ENCODE data around the gene SLC9A5.

Gene SLC9A5

GRCh38 chr16:67242138-67242730 is 6.5 kb upstream of the SLC9A5 start:
- H3K4me3 ChIP-seq (replicated peaks; ENCODE audit: low read depth, low read length): no peak overlapping the region
- no peak for DNase-seq (ENCODE audit: low read depth)
- TF ChIP-seq, protein P1, sequence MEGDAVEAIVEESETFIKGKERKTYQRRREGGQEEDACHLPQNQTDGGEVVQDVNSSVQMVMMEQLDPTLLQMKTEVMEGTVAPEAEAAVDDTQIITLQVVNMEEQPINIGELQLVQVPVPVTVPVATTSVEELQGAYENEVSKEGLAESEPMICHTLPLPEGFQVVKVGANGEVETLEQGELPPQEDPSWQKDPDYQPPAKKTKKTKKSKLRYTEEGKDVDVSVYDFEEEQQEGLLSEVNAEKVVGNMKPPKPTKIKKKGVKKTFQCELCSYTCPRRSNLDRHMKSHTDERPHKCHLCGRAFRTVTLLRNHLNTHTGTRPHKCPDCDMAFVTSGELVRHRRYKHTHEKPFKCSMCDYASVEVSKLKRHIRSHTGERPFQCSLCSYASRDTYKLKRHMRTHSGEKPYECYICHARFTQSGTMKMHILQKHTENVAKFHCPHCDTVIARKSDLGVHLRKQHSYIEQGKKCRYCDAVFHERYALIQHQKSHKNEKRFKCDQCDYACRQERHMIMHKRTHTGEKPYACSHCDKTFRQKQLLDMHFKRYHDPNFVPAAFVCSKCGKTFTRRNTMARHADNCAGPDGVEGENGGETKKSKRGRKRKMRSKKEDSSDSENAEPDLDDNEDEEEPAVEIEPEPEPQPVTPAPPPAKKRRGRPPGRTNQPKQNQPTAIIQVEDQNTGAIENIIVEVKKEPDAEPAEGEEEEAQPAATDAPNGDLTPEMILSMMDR (IDR thresholded peaks at IDR 0.05; ENCODE audit: low read length, missing control alignments): no peak

DNA sequence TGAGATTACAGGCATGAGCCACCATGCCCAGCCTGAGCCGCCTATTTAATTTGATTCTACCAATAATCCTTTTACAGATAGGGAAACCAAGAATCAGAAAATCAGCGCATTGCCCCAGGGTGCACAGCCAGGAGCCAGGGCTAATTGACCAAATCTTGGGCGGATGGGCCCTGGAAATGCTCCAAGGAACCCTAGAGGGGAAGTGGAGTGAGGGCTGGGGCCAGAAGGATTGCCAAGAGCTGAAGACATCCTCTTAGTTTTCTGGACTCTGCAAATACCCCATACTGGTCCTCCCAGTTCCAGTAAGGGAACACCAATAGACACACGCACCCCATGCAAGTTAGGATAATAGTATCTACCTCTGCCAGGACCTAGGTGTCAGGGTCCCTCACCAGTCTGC is 5.3 kb upstream of the SLC9A5 start:
- no peak for DNase-seq (ENCODE audit: low read depth)
- TF ChIP-seq, protein P1 (IDR thresholded peaks at IDR 0.05; ENCODE audit: low read length, missing control alignments): no peak
- H3K4me3 ChIP-seq (replicated peaks; ENCODE audit: low read depth, low read length): no peak overlapping the region

GRCh38 chr16:67244387-67245185 is 4.2 kb upstream of the SLC9A5 start:
- peak overlapping the region; percentile 7 for H3K4me3 ChIP-seq (replicated peaks; ENCODE audit: low read depth, low read length)
- TF ChIP-seq, protein P1 (IDR thresholded peaks at IDR 0.05; ENCODE audit: low read length, missing control alignments): no peak
- peak; percentile 85 for DNase-seq (ENCODE audit: low read depth)

- no peak for DNase-seq (ENCODE audit: low read depth)
- H3K4me3 ChIP-seq (replicated peaks; ENCODE audit: low read depth, low read length): peak overlapping the region; percentile 80
- TF ChIP-seq, protein P1 (IDR thresholded peaks at IDR 0.05; ENCODE audit: low read length, missing control alignments): no peak
Measured at GRCh38 chr16:67245186-67245585, 3.6 kb upstream of the SLC9A5 start.

DNA sequence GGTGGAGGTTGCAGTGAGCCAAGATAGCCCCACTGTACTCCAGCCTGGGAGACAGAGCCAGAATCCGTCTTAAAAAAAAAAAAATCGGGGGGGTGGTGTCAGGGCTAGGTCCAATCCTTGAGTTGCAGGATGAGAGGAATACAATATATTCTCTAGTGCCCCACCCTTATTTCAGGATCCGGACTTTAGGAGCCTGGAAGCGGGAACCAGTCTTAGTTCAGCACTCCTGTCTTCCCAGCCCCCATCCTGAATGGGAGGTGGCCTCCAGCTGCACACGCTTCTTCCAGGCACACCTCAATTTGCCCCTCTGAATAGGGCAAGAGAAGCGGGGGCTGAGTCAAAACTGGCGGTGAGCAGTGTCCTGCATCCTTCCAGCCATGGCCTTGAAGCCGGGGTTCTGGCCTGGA is 3.1 kb upstream of the SLC9A5 start:
- TF ChIP-seq, protein P1 (IDR thresholded peaks at IDR 0.05; ENCODE audit: low read length, missing control alignments): no peak
- DNase-seq (ENCODE audit: low read depth): no peak
- peak overlapping the region; percentile 80 for H3K4me3 ChIP-seq (replicated peaks; ENCODE audit: low read depth, low read length)

DNA sequence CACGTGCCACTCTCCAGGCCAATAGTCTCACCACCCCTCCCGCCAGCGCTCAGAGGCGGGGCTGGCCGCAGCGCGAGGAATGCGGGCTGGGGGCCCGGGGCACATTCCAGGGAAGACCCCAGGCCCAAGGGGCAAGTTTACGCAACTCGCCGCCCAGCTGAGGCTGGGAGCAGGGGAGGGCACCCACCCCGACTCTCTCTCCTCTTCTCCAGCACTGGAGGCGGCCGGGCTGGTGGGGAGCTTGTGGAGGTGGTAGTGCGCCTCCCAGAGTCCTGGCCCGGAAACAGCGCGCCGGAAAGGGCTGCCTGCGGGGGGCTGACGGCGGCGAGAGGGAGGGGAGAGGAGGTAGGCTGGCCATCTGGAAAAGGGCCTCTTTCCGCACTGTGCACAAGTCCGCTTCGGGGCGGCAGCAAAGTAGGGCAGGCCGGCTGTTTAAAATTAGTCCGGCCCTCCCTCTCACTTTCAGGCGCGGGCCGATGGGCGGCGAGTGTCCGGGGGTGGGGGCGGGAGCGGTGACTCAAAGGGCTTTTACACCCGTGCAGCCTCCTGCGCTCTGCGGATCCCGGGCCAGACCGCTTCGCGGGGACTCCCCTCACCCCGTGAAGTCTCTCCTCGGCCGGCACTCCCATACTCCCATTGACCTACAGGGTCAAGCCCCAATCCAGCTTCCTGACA is 2.6 kb upstream of the SLC9A5 start:
- TF ChIP-seq, protein P1 (IDR thresholded peaks at IDR 0.05; ENCODE audit: low read length, missing control alignments): peak; percentile 31
- peak; percentile 87 for DNase-seq (ENCODE audit: low read depth)

More for the DNA sequence above, 2.6 kb upstream of the SLC9A5 start:
- peak overlapping the region; percentile 80 for H3K4me3 ChIP-seq (replicated peaks; ENCODE audit: low read depth, low read length)
